Measurements from ENCODE around the gene PAAF1. TPM values are rescaled to one million over a fixed set of nuclear protein-coding genes. Genes with fewer than 3 reads are reported as not detected.

The PAAF1 gene
- total and polyA plus RNA-seq, 2 of the 13 experiments (the other 11 are each of a cell fraction or from before 2014, with no cell fraction given), result 13.5 to 28.8 TPM

DNA sequence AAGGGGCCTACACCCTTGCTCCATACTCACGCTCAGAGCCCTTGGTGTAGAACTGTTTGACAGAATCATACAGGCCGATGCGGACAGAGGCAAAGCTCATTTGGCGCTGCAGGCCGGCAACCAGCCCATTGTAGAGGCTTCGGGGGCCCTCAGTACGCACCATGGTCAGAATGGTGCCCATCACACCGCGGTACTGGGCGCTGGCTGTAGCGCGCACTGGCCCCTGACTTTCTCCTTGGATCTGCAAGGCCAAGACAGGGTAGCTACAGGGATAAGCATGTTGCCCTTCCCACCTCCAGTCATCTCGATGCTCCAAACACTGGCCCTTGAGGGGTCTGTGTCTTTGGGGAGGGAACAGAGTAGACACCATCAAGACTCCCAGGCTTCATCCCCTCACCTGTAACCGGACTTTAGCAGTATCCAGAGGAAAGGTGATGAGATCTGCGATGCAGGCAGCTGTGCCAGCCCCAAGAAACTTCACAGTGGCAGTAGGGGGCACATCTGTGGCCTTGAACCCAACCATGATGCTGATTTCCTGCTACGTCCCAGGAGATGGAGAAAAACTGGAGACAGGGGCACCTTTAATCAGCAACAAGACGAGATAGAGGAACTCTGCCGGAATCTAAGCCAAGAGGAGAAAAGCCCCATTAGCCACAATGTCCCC, 101.2 kb downstream of the PAAF1 start (continued):
- TF ChIP-seq ZMAT5 (CRISPR knock-in tag; IDR thresholded peaks at IDR 0.05; ENCODE audit: borderline replicate concordance, low read depth) (no peak), ZNF138 (CRISPR knock-in tag; IDR thresholded peaks at IDR 0.05; ENCODE audit: low read depth) (no peak), ATAD3A (CRISPR knock-in tag; IDR thresholded peaks at IDR 0.05) (no peak), JARID2 (CRISPR knock-in tag; IDR thresholded peaks at IDR 0.05; ENCODE audit: insufficient replicate concordance) (no peak), ZNF230 (CRISPR knock-in tag; IDR thresholded peaks at IDR 0.05) (no peak), TOPORS (CRISPR knock-in tag; IDR thresholded peaks at IDR 0.05) (no peak), CBX5 (CRISPR knock-in tag; IDR thresholded peaks at IDR 0.05; ENCODE audit: borderline replicate concordance) (no peak), FIP1L1 (IDR thresholded peaks at IDR 0.05; ENCODE audit: borderline replicate concordance, insufficient read depth, low read depth, low read length) (no peak), GABPB1 (CRISPR knock-in tag; IDR thresholded peaks at IDR 0.05) (no peak), RAD51 (IDR thresholded peaks at IDR 0.05; ENCODE audit: borderline replicate concordance) (no peak)
- TF ChIP-seq, protein P1, sequence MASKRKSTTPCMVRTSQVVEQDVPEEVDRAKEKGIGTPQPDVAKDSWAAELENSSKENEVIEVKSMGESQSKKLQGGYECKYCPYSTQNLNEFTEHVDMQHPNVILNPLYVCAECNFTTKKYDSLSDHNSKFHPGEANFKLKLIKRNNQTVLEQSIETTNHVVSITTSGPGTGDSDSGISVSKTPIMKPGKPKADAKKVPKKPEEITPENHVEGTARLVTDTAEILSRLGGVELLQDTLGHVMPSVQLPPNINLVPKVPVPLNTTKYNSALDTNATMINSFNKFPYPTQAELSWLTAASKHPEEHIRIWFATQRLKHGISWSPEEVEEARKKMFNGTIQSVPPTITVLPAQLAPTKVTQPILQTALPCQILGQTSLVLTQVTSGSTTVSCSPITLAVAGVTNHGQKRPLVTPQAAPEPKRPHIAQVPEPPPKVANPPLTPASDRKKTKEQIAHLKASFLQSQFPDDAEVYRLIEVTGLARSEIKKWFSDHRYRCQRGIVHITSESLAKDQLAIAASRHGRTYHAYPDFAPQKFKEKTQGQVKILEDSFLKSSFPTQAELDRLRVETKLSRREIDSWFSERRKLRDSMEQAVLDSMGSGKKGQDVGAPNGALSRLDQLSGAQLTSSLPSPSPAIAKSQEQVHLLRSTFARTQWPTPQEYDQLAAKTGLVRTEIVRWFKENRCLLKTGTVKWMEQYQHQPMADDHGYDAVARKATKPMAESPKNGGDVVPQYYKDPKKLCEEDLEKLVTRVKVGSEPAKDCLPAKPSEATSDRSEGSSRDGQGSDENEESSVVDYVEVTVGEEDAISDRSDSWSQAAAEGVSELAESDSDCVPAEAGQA (IDR thresholded peaks at IDR 0.05; ENCODE audit: low read depth), result no peak
- TF ChIP-seq, protein P1 (CRISPR knock-in tag; IDR thresholded peaks at IDR 0.05; ENCODE audit: borderline replicate concordance), result no peak
- TF ChIP-seq, protein P2, sequence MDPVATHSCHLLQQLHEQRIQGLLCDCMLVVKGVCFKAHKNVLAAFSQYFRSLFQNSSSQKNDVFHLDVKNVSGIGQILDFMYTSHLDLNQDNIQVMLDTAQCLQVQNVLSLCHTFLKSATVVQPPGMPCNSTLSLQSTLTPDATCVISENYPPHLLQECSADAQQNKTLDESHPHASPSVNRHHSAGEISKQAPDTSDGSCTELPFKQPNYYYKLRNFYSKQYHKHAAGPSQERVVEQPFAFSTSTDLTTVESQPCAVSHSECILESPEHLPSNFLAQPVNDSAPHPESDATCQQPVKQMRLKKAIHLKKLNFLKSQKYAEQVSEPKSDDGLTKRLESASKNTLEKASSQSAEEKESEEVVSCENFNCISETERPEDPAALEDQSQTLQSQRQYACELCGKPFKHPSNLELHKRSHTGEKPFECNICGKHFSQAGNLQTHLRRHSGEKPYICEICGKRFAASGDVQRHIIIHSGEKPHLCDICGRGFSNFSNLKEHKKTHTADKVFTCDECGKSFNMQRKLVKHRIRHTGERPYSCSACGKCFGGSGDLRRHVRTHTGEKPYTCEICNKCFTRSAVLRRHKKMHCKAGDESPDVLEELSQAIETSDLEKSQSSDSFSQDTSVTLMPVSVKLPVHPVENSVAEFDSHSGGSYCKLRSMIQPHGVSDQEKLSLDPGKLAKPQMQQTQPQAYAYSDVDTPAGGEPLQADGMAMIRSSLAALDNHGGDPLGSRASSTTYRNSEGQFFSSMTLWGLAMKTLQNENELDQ (CRISPR knock-in tag; IDR thresholded peaks at IDR 0.05; ENCODE audit: borderline replicate concordance), result no peak
- TF ChIP-seq, protein P3, sequence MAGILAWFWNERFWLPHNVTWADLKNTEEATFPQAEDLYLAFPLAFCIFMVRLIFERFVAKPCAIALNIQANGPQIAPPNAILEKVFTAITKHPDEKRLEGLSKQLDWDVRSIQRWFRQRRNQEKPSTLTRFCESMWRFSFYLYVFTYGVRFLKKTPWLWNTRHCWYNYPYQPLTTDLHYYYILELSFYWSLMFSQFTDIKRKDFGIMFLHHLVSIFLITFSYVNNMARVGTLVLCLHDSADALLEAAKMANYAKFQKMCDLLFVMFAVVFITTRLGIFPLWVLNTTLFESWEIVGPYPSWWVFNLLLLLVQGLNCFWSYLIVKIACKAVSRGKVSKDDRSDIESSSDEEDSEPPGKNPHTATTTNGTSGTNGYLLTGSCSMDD (CRISPR knock-in tag; IDR thresholded peaks at IDR 0.05), result no peak
